Skeletal muscle tissue (tissue), 4 donors: ENCODE measurements around the gene SEMA3E. TPM values are rescaled to one million over a fixed set of nuclear protein-coding genes. Genes with fewer than 3 reads are reported as not detected.

Source experiments
- H3K27ac ChIP-seq: one replicate; pipeline ENCODE4 v1.7.0; 2013; ENCODE audit warnings: mild to moderate bottlenecking, low read depth, low read length, inconsistent platforms
- H3K27me3 ChIP-seq, 3 donors: one replicate each; pipeline ENCODE4 v1.7.0; 2013; ENCODE audit warnings: low read length in 3 of 3; ENCODE audit not compliant: control insufficient read depth in 3 of 3, insufficient read depth in 3 of 3
- H3K36me3 ChIP-seq, 3 donors: one replicate each; pipeline ENCODE4 v1.7.0; 2013; ENCODE audit warnings: low read length in 3 of 3; ENCODE audit not compliant: control insufficient read depth in 3 of 3, insufficient read depth in 3 of 3
- H3K4me1 ChIP-seq, 3 donors: one replicate each; pipeline ENCODE4 v1.7.0; 2013; ENCODE audit warnings: low read length in 3 of 3, mild to moderate bottlenecking in 3 of 3; ENCODE audit not compliant: control insufficient read depth in 3 of 3, insufficient read depth in 3 of 3
- H3K4me3 ChIP-seq, 3 donors: one replicate each; pipeline ENCODE4 v1.7.0; 2013; ENCODE audit warnings: low read length in 3 of 3
- H3K9ac ChIP-seq, 3 donors: one replicate each; pipeline ENCODE4 v1.7.0; 2013; ENCODE audit warnings: low read length in 3 of 3, mild to moderate bottlenecking in 3 of 3, moderate library complexity in 2 of 3, low read depth in 1 of 3
- H3K9me3 ChIP-seq, 3 donors: one replicate each; pipeline ENCODE4 v1.7.0; 2013; ENCODE audit warnings: low read length in 3 of 3; ENCODE audit not compliant: control insufficient read depth in 3 of 3
- total RNA-seq: library from RNA; depleted of rRNA; stranded (reverse); fragments of >200 nt; gene quantifications from one replicate; pipeline ENCODE4 v1.2.3, GENCODE V29; 2014
- donor health status: Osteomylitis.

SEMA3E gene
- total RNA-seq, 1 donor from 2014 or later, result 1.0 TPM

- Histone ChIP-seq H3K27ac (no peak overlapping the region), H3K9ac (no peak overlapping the region), H3K36me3 (no peaks in the 10 kb centered on the region), H3K9me3 (no peaks in the 10 kb centered on the region), H3K4me1 (no peaks in the 10 kb centered on the region), H3K27me3 (no peaks in the 10 kb centered on the region), H3K4me3 (no peak overlapping the region)
These were observed 235.5 kb downstream of the SEMA3E start for GRCh38 chr7:83413424-83413823.

- Histone ChIP-seq H3K9me3 (no peaks in the 10 kb centered on the region), H3K36me3 (no peaks in the 10 kb centered on the region), H3K4me3 (no peak overlapping the region), H3K9ac (no peak overlapping the region), H3K27me3 (no peaks in the 10 kb centered on the region), H3K27ac (no peak overlapping the region), H3K4me1 (no peaks in the 10 kb centered on the region)
These were observed 237.8 kb downstream of the SEMA3E start for GRCh38 chr7:83410989-83411591.

DNA sequence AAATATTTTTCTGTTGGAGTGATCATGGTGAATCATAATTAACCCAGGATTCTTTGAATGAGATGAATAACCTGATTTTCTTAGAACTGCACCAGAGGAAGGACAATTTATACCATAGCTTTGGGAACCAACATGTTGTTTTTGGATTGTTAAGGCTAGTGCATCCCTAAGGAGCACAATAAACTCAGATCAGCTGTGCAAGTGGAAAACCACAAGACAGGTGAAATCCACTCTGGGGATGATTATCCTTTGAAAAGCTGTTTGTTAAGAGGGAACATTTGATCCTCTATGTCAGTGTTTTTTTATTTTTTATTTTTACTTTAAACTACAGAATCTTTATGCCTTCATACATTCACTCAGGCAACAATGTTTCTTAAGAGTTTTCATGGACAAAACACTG, 254.2 kb downstream of the SEMA3E start:
- H3K27me3 ChIP-seq, result no peaks in the 10 kb centered on the region
- H3K9me3 ChIP-seq, result no peaks in the 10 kb centered on the region
- H3K4me1 ChIP-seq, result no peaks in the 10 kb centered on the region
- no peaks in the 10 kb centered on the region for H3K36me3 ChIP-seq
- H3K27ac ChIP-seq, result no peak overlapping the region
- H3K4me3 ChIP-seq, result no peak overlapping the region
- no peak overlapping the region for H3K9ac ChIP-seq

DNA sequence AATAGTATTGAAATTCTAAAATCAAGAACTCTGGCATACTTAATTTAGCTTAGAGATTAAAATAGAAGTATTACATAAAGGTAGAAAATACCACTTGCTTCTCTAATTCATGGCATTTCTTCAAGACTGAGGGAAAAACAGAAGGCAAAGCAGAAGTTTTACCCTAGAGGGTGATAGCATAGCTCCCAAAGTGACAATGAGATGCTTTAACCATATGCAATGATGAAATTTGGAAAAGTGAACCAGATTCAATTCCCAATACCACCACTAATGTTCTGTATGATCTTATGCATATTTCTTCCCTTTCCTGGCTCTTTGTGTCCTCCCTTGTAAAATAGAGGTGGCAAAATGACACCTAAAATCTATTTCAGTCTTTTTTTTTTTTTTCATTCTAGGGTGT, 260.5 kb downstream of the SEMA3E start:
- Histone ChIP-seq H3K36me3 (no peaks in the 10 kb centered on the region), H3K4me3 (no peak overlapping the region), H3K27me3 (no peaks in the 10 kb centered on the region), H3K4me1 (no peaks in the 10 kb centered on the region), H3K27ac (no peak overlapping the region), H3K9ac (no peak overlapping the region), H3K9me3 (no peaks in the 10 kb centered on the region)

- H3K27me3 ChIP-seq, result no peaks in the 10 kb centered on the region
- no peak overlapping the region for H3K4me3 ChIP-seq
- H3K27ac ChIP-seq, result no peak overlapping the region
- no peak overlapping the region for H3K9ac ChIP-seq
- H3K9me3 ChIP-seq, result no peaks in the 10 kb centered on the region
- H3K36me3 ChIP-seq, result no peaks in the 10 kb centered on the region
- no peaks in the 10 kb centered on the region for H3K4me1 ChIP-seq
These were observed 282.3 kb downstream of the SEMA3E start for GRCh38 chr7:83366629-83367028.

GRCh38 chr7:83365746-83366145, 283.2 kb downstream of the SEMA3E start:
- H3K36me3 ChIP-seq, result no peaks in the 10 kb centered on the region
- no peak overlapping the region for H3K4me3 ChIP-seq
- H3K4me1 ChIP-seq, result no peaks in the 10 kb centered on the region
- no peaks in the 10 kb centered on the region for H3K9me3 ChIP-seq
- H3K27me3 ChIP-seq, result no peaks in the 10 kb centered on the region
- H3K9ac ChIP-seq, result no peak overlapping the region
- no peak overlapping the region for H3K27ac ChIP-seq

GRCh38 chr7:83362871-83363550, 285.9 kb downstream of the SEMA3E start:
- no peaks in the 10 kb centered on the region for H3K36me3 ChIP-seq
- no peak overlapping the region for H3K27ac ChIP-seq
- H3K27me3 ChIP-seq, result no peaks in the 10 kb centered on the region
- no peak overlapping the region for H3K9ac ChIP-seq
- no peaks in the 10 kb centered on the region for H3K4me1 ChIP-seq
- H3K4me3 ChIP-seq, result no peak overlapping the region
- no peaks in the 10 kb centered on the region for H3K9me3 ChIP-seq

- Histone ChIP-seq H3K4me1 (no peaks in the 10 kb centered on the region), H3K9me3 (no peaks in the 10 kb centered on the region), H3K27me3 (no peaks in the 10 kb centered on the region), H3K9ac (no peak overlapping the region), H3K4me3 (no peak overlapping the region), H3K27ac (no peak overlapping the region), H3K36me3 (no peaks in the 10 kb centered on the region)
These were observed 289.8 kb downstream of the SEMA3E start for GRCh38 chr7:83359108-83359507.

DNA sequence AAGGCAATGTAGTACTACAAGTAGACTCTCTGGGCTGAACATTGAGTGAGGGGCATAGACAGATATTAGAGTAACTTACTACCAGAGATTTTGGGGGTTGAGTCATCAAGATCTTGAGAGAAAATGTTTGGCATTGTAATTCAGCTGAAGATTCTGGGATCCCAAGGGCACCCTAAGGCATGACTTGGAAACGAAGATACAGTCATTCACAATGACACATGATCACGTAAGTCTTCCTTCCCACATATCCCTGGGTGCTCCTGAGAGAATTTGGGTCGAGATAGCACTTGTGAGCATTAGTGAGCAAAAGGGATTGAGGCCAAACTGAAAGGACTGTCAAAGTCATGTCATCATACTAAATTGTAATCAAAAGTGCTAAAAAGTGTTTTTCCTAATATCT, 293.8 kb downstream of the SEMA3E start:
- no peaks in the 10 kb centered on the region for H3K36me3 ChIP-seq

GRCh38 chr7:83347945-83348444, 300.9 kb downstream of the SEMA3E start:
- H3K4me1 ChIP-seq, result no peaks in the 10 kb centered on the region
- peaks cover 0 to 5% (median 0%) of the 10 kb centered on the region in 3 donors for H3K9me3 ChIP-seq
- H3K27me3 ChIP-seq, result no peaks in the 10 kb centered on the region
- no peak overlapping the region for H3K27ac ChIP-seq
- no peak overlapping the region for H3K4me3 ChIP-seq
- no peaks in the 10 kb centered on the region for H3K36me3 ChIP-seq
- H3K9ac ChIP-seq, result no peak overlapping the region

More for the DNA sequence above, 293.8 kb downstream of the SEMA3E start:
- peaks cover 0 to 4% (median 0%) of the 10 kb centered on the region in 3 donors for H3K9me3 ChIP-seq
- no peaks in the 10 kb centered on the region for H3K4me1 ChIP-seq
- no peak overlapping the region for H3K9ac ChIP-seq
- no peak overlapping the region for H3K27ac ChIP-seq
- no peaks in the 10 kb centered on the region for H3K27me3 ChIP-seq
- no peak overlapping the region for H3K4me3 ChIP-seq
